Measurements from ENCODE around the gene SGPP1. TPM values are rescaled to one million over a fixed set of nuclear protein-coding genes. Genes with fewer than 3 reads are reported as not detected.
"Not testable (repeated sequence)": the region's sequence is repeated elsewhere in the genome, so short reads cannot be mapped to it uniquely, and the experiment has no call there.

Gene SGPP1
- total RNA-seq, 6 donors from 2014 or later, result 9.4 to 27.8 (median 22.9) TPM

DNA sequence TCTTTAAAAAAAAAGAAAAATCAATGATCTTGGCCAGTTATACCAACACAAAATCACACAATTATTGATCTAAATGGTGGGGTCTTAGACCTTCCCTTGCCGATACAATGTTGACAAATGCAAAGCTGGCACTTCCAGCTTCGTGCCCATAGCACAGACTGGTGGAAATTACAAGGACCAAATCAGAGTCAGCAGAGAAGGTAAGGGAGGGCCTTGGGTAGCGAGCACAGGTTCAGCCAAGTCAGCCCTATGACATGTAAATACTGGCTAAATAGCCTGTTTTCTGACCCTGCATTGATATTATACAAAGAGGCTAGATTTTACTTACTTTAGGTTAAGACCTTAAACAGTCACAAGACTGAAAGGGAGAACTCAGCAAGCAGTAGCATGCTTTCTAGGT, 55.9 kb downstream of the SGPP1 start:
- H3K27ac ChIP-seq, result no peak overlapping the region
- DNase-seq (no peak), ATAC-seq (ENCODE audit: low FRiP score in 2 of 2) (no peak)
- WGBS, 2 donors, result 77 to 80% methylated on average over 3 of the region's 3 CpGs
- H3K36me3 ChIP-seq, result no peaks in the 10 kb centered on the region
- H3K4me1 ChIP-seq, result no peaks in the 10 kb centered on the region
- TF ChIP-seq POLR2A (IDR thresholded peaks at IDR 0.05) (no peak), EP300 (IDR thresholded peaks at IDR 0.05) (no peak), POLR2AphosphoS5 (IDR thresholded peaks at IDR 0.05) (no peak)
- TF ChIP-seq, protein P1, sequence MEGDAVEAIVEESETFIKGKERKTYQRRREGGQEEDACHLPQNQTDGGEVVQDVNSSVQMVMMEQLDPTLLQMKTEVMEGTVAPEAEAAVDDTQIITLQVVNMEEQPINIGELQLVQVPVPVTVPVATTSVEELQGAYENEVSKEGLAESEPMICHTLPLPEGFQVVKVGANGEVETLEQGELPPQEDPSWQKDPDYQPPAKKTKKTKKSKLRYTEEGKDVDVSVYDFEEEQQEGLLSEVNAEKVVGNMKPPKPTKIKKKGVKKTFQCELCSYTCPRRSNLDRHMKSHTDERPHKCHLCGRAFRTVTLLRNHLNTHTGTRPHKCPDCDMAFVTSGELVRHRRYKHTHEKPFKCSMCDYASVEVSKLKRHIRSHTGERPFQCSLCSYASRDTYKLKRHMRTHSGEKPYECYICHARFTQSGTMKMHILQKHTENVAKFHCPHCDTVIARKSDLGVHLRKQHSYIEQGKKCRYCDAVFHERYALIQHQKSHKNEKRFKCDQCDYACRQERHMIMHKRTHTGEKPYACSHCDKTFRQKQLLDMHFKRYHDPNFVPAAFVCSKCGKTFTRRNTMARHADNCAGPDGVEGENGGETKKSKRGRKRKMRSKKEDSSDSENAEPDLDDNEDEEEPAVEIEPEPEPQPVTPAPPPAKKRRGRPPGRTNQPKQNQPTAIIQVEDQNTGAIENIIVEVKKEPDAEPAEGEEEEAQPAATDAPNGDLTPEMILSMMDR (IDR thresholded peaks at IDR 0.05), result no peak
- no peaks in the 10 kb centered on the region for H3K9me3 ChIP-seq
- no peaks in the 10 kb centered on the region for H3K27me3 ChIP-seq
- no peak overlapping the region for H3K4me3 ChIP-seq

DNA sequence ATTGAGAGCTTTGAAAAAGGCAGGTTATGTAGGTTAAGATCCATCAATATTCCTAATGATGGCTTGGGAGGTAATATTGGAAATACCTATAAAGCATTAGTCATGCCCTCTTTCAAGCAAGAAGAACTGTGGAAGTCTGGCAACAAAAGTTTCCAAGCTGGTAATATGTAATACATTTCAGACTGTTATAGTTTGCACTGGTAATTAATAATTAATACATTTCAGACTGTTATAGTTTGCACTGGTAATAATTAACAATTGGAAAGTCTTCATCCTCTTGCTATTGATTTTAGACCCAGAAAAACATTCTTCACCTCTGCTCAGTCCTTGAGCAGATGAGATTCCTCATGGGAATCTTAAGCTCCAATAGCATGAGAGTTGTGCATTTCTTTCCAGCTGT, 57.2 kb downstream of the SGPP1 start:
- H3K9me3 ChIP-seq, result no peaks in the 10 kb centered on the region
- ATAC-seq (ENCODE audit: low FRiP score in 2 of 2), result no peak
- no peaks in the 10 kb centered on the region for H3K4me1 ChIP-seq
- no peak for DNase-seq
- no peaks in the 10 kb centered on the region for H3K27me3 ChIP-seq
- no peaks in the 10 kb centered on the region for H3K36me3 ChIP-seq
- no peak overlapping the region for H3K27ac ChIP-seq
- no peak overlapping the region for H3K4me3 ChIP-seq
- no peak for TF ChIP-seq POLR2A (IDR thresholded peaks at IDR 0.05)
- TF ChIP-seq EP300 (IDR thresholded peaks at IDR 0.05), result no peak

DNA sequence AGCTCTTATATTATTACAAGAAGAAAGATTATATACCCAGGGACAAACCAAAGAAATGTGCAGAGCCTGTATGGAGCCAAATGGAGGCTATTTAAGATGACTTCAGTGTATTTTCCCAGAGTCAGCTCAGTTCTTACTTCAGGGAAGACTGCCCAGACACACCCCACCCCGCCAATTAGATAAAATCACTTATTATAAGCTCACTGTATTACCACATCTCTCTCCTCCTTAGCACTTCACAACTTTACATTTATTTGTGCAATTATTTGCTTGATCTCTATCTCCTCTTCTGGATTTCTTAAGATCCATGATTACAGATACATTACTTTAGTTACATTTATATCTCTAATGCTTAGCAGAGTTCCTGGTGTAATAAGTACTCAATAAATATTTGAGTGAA, 61.5 kb downstream of the SGPP1 start:
- TF ChIP-seq, protein P1 (IDR thresholded peaks at IDR 0.05), result no peak
- TF ChIP-seq EP300 (IDR thresholded peaks at IDR 0.05), result no peak
- DNase-seq (no peak), ATAC-seq (ENCODE audit: low FRiP score in 2 of 2) (no peak)
- Histone ChIP-seq H3K9me3 (no peaks in the 10 kb centered on the region), H3K27ac (no peak overlapping the region), H3K4me3 (no peak overlapping the region), H3K27me3 (no peaks in the 10 kb centered on the region), H3K36me3 (no peaks in the 10 kb centered on the region), H3K4me1 (no peaks in the 10 kb centered on the region)
- 50 to 64% methylated on average over 1 of the region's 1 CpG for WGBS, 2 donors

DNA sequence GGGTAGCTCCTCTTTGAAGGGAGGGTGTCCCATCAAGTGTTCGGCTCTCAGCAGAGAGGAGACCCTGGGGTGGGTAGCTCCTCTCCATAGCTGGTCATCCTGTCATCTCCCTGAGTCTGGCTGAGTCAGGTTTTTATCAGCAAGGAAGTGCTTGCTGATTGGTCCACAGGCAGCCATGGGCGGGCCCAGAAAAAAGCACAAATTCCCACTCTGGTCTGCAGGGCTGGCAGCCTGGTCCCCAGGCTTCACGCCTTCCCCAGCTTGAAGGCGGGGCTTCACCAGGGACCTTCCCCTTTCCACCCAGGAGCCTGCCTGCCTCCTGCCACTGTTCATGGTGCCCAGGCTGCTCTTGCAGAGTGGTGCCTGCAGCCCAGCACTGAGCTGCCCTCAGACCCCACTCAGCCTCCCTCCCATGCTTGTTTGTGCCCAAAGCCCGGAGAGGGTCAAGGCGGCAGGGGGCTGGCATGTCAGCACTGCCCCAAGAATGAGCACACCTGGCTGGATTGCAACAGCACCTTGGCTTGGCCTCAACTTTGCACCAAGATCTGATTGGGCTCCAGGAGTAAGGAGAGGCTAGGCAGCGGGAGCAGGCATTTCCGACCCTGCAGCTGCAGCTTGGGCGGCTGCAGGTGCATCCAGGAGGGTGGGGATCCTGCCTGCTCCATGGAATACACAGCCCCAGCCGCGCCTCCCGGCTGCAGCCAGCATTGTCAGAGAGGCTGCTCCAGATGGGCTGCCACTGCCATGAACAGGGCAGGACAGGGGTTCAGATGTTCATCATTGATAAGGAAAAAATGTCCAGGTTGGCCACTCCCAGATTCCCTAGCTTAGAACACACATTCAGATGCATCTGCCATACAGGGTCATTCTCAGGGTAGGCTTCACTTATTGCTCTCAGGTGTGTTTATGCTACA, 64.2 kb downstream of the SGPP1 start:
- WGBS, 2 donors, result 93 to 100% methylated on average over 6 to 9 of the region's 12 CpGs
- no peak overlapping the region for H3K4me3 ChIP-seq
- no peaks in the 10 kb centered on the region for H3K36me3 ChIP-seq
- H3K4me1 ChIP-seq, result no peaks in the 10 kb centered on the region
- H3K27ac ChIP-seq, result no peak overlapping the region
- no peaks in the 10 kb centered on the region for H3K9me3 ChIP-seq
- TF ChIP-seq, protein P1 (IDR thresholded peaks at IDR 0.05), result no peak
- TF ChIP-seq EP300 (IDR thresholded peaks at IDR 0.05), result no peak
- TF ChIP-seq POLR2A (IDR thresholded peaks at IDR 0.05), result no peak
- no peak for TF ChIP-seq POLR2AphosphoS5 (IDR thresholded peaks at IDR 0.05)
- peak in 1 of 2 donors; percentile 55 for DNase-seq
- peak in 1 of 2 donors; percentile 17 for ATAC-seq (ENCODE audit: low FRiP score in 2 of 2)
- H3K27me3 ChIP-seq, result no peaks in the 10 kb centered on the region

DNA sequence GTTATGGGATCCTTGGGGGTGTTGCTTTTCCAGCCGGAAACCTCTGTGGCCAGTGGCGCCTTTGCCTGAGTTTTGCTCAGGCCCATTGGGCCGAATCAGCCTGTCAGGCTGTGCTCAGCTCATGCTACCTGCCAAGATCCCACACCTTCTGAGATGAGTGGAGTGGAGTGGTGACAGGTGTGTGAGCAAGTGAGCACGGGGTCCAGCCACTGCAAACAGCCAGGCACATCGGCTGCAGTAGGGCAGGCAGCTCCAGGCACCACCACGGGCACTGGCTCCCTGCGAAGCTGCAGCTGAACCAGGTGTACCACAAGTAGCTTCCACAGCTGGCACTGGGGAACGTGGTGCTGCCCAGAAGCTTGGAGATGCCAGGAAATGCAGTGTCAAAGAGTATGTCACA, 65.1 kb downstream of the SGPP1 start:
- ATAC-seq (ENCODE audit: low FRiP score in 2 of 2), result peak; percentile 23 to 61
- H3K4me3 ChIP-seq, result no peak overlapping the region
- DNase-seq, result peak in 1 of 2 donors; percentile 46

DNA sequence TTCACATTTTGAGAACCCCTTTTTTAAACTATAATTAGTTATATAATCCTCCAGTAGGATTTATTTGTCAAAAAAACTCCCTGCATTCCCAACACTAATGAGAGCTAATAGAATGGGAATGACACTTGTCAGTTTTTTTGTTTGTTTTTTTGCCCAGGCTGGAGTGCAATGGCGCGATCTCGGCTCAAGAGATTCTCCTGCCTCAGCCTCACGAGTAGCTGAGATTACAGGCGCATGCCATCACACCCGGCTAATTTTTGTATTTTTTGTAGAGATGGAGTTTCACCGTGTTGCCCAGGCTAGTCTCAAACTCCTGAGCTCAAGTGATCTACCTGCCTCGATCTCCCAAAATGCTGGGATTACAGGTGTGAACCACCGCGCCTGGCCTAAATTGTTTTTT, 66.0 kb downstream of the SGPP1 start:
- H3K36me3 ChIP-seq; H3K9me3 ChIP-seq; DNase-seq; H3K4me3 ChIP-seq; H3K27ac ChIP-seq; H3K27me3 ChIP-seq; ATAC-seq (ENCODE audit: low FRiP score in 2 of 2); H3K4me1 ChIP-seq: not testable (repeated sequence)
- 76 to 91% methylated on average over 10 of the region's 10 CpGs for WGBS, 2 donors

More for the DNA sequence above, 65.1 kb downstream of the SGPP1 start:
- no peak overlapping the region for H3K27ac ChIP-seq
- H3K36me3 ChIP-seq, result no peaks in the 10 kb centered on the region
- TF ChIP-seq, protein P1 (IDR thresholded peaks at IDR 0.05), result no peak
- no peak for TF ChIP-seq POLR2AphosphoS5 (IDR thresholded peaks at IDR 0.05)
- TF ChIP-seq EP300 (IDR thresholded peaks at IDR 0.05), result no peak
- TF ChIP-seq POLR2A (IDR thresholded peaks at IDR 0.05), result no peak
- H3K4me1 ChIP-seq, result no peaks in the 10 kb centered on the region
- H3K9me3 ChIP-seq, result no peaks in the 10 kb centered on the region
- H3K27me3 ChIP-seq, result no peaks in the 10 kb centered on the region
- 93 to 96% methylated on average over 3 to 8 of the region's 8 CpGs for WGBS, 2 donors

All from upper lobe of left lung (tissue), 6 donors.